Epithelial cell of proximal tubule (primary cell): ENCODE results near the gene MYO15A. TPM values are rescaled to one million over a fixed set of nuclear protein-coding genes. Genes with fewer than 3 reads are reported as not detected.

ENCODE experiments used
- DNase-seq: peaks from one replicate; pipeline ENCODE4 v3.0.0-alpha.2; 2011; ENCODE audit warnings: low read depth
- H3K4me3 ChIP-seq: 2 replicates; pipeline ENCODE4 v1.5.1; 2011; ENCODE audit warnings: low read depth, mild to moderate bottlenecking, low read length
- total RNA-seq: library from RNA; depleted of rRNA; stranded (reverse); fragments of >200 nt; gene quantifications from 2 replicates; pipeline ENCODE4 v1.2.3, GENCODE V29; 2015
- TF ChIP-seq, protein P1 (sequence below): conservative IDR thresholded peaks from 2 replicates; pipeline ENCODE4 v1.5.1; 2012; ENCODE audit warnings: low read depth, mild to moderate bottlenecking, low read length

The MYO15A gene
- total RNA-seq, 1 donor from 2014 or later = 0.17 TPM

DNA sequence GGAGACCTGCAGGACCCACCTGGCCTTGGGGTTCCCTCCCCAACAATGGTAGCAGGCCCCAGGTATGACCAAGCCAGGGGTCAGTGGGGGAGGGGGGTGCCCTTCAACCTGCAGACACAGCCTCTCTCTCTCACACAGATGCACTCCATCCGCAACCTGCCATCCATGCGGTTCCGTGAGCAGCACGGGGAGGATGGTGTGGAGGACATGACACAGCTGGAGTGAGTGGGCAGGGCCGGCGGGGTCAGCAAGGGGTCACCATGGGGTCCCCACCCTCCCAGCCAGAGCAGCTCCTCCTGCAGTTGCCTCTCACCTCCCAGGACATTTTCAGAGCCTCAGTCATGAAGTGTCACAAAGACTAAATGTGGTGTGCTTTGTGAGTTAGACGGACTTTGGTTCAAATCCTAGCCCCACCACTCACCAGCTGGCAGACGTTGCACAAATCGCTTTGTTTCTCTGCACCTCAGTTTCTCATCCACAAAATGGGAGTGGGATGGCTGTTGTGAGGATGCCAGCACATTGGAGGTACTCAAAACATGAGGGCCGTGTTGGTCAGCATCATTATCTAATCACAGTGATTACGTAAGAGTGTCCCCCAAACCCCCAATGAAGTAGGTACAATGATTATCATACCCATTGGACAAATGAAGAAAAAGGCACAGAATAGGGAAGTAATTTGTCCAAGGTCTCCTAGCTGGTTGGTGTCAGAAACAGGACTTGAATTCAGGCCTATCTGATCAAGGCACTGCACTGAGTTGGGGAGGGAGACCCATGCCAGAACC is 16.0 kb downstream of the MYO15A start:
- no peak overlapping the region for H3K4me3 ChIP-seq
- TF ChIP-seq, protein P1, sequence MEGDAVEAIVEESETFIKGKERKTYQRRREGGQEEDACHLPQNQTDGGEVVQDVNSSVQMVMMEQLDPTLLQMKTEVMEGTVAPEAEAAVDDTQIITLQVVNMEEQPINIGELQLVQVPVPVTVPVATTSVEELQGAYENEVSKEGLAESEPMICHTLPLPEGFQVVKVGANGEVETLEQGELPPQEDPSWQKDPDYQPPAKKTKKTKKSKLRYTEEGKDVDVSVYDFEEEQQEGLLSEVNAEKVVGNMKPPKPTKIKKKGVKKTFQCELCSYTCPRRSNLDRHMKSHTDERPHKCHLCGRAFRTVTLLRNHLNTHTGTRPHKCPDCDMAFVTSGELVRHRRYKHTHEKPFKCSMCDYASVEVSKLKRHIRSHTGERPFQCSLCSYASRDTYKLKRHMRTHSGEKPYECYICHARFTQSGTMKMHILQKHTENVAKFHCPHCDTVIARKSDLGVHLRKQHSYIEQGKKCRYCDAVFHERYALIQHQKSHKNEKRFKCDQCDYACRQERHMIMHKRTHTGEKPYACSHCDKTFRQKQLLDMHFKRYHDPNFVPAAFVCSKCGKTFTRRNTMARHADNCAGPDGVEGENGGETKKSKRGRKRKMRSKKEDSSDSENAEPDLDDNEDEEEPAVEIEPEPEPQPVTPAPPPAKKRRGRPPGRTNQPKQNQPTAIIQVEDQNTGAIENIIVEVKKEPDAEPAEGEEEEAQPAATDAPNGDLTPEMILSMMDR = no peak
- no peak for DNase-seq

DNA sequence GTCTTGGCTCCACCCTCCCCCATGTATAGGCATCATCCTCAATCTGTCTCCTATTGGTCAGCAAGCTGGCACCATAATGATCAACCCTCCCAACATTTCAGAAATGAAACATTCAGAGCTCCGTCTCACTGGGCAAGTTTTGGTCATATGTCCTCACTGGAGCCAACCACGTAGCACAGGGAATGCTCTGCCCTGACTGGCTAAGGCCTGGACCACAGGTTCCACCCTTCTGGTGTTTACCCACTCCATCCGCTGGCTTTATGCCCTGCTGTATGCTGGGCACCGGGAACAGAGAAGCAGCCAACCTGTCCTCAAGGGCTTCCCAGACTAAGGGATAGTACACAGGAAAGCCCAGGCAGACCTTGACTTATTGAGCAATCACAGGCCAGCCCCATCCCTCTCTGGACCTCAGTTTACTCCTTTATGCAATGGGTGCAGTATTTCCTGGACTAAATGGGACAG is 20.5 kb downstream of the MYO15A start:
- no peak overlapping the region for H3K4me3 ChIP-seq
- DNase-seq = no peak
- TF ChIP-seq, protein P1 = no peak

DNA sequence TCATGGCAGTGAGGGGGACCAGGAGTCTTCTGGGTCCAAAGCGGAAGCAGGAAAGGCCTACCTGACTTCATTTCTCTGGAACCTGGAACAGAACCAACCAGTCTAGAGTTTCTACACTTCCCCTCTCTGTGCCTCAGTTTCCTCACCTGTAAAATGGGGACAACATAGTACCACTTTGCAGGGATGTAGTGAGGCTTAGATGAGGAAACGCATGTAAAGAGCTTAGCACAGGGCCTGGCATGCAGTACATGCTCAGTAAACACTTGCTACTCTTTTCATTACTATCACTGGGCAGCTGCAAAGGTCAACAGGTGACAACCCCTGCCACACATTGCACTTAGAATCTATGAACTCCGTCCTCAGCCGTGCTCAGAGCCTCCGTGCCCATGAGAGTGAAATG is 24.2 kb downstream of the MYO15A start:
- TF ChIP-seq, protein P1 = no peak
- no peak for DNase-seq
- no peak overlapping the region for H3K4me3 ChIP-seq

DNA sequence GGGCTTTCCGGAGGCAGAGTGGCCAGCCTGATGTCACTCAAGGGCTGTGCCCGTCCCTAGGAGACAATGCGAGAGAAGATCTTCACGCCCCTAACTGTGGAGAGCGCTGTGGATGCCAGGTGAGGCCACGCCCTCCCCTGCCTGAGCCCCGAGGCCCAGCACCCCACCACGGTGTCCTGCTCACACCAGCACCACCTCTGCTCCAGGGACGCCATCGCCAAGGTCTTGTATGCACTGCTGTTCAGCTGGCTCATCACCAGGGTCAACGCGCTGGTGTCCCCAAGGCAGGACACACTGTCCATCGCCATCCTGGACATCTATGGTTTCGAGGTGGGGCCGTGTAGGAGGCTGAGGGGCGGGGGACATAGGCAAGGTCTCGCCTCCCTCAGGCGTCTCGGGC is 27.8 kb downstream of the MYO15A start:
- TF ChIP-seq, protein P1 = no peak
- no peak for DNase-seq

DNA sequence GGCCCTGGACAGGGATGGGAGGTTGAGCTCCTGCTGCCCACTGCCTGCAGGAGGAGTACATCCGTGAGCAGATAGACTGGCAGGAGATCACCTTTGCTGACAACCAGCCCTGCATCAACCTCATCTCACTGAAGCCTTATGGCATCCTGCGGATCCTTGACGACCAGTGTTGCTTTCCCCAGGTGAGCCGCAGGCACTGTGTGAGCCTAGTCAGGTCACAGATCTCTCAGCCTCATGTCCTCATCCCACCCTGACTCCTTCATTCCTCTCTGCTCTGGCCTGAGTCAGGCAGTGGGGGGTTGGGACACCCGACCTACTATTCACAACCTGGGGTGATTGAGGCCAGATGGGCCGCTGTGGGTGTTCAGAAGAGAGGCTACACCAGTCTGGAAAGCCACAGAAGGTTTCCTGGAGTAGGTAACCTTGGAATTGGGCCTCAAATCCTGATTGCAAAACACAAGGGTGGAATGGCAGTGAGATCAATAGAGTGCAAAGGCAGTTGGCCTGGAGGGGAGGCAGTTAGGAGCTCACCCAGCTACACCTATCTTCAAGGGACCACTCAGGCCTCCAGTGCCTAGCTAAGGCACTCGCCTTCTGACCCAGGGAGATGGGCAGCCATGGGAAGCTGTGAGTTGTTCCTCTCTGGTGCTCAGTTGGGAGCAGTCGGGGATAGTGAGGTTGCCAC is 29.7 kb downstream of the MYO15A start:
- DNase-seq = no peak
- TF ChIP-seq, protein P1 = no peak
- H3K4me3 ChIP-seq = no peak overlapping the region

More for the DNA sequence above, 27.8 kb downstream of the MYO15A start:
- H3K4me3 ChIP-seq = no peak overlapping the region

DNA sequence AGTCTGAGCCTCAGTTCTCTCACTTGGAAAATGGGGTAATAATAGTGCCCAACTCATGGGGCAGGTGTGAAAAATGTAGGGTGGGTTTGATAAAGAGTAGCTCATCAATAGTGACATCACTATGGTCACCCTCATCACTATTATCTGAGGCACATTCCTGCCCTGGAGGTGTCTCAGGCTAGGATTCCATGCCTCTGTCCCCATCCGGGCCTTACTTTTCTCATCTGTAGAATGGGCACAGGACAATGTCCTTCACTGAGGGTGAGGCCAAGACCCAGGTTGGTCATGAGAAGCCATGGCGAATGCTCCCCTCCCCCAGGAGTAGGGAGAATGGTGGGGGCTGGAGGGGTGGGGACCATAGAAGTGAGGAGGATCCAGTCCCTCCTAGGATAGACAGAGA is 30.5 kb downstream of the MYO15A start:
- H3K4me3 ChIP-seq = no peak overlapping the region
- no peak for DNase-seq
- TF ChIP-seq, protein P1 = no peak
